ENCODE measurements around the gene USP37.
A peak's percentile ranks its signal among the peaks of the same experiment; 100 is the strongest.

USP37 gene

DNA sequence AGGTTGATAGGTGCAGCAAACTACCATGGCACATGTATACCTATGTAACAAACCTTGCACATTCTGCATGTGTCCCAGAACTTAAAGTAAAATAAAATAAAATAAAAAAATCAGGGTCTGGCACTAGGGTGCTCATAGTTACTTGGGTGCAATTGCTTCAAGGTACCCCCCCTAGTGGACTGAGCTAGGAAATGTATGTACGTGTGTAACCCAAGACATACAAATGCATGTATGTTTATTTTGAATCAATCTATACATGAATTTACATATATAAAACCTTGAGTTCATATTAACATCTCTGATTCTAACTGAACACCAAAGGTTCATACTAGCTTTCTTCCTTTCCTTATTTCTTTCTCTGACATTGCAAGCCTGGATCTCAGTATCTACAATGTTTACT is 51.5 kb downstream of the USP37 start:
- Histone ChIP-seq H3K27me3 (ENCODE audit: control insufficient read depth, insufficient read depth, low read length) (no peaks in the 10 kb centered on the region), H3K27ac (ENCODE audit: low read length) (no peak overlapping the region), H3K4me1 (ENCODE audit: control insufficient read depth, insufficient read depth, low read length) (no peaks in the 10 kb centered on the region), H3K36me3 (ENCODE audit: control insufficient read depth, insufficient read depth, low read length) (no peaks in the 10 kb centered on the region), H3K9me3 (ENCODE audit: control insufficient read depth, insufficient read depth, low read length) (no peaks in the 10 kb centered on the region), H3K4me3 (ENCODE audit: low read length) (no peak overlapping the region)
- DNase-seq (ENCODE audit: low read depth, low spot score) = no peak
- WGBS (ENCODE audit: insufficient coverage, insufficient read length) = no CpG with 5 or more reads among the region's 1 CpG

DNA sequence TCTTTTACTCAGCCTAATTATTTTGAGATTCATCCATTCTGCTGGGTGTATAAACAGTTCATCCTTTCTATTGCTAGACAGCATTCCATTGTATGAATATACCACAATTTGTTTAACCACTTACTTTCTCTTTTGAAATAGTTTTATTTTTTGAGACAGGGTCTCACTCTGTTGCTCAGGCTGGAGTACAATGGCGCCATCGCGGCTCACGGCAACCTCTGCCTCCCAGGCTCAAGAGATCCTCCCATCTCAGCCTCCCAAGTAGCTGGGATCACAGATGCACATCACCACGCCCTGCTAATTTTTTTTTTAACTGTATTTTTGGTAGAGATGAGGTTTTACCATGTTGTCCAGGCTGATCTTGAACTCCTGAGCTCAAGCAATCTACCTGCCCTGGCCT is 54.5 kb downstream of the USP37 start:
- no peak for DNase-seq (ENCODE audit: low read depth, low spot score)
- Histone ChIP-seq H3K27me3 (ENCODE audit: control insufficient read depth, insufficient read depth, low read length) (no peaks in the 10 kb centered on the region), H3K4me1 (ENCODE audit: control insufficient read depth, insufficient read depth, low read length) (no peaks in the 10 kb centered on the region), H3K36me3 (ENCODE audit: control insufficient read depth, insufficient read depth, low read length) (no peaks in the 10 kb centered on the region), H3K4me3 (ENCODE audit: low read length) (no peak overlapping the region), H3K27ac (ENCODE audit: low read length) (no peak overlapping the region), H3K9me3 (ENCODE audit: control insufficient read depth, insufficient read depth, low read length) (no peaks in the 10 kb centered on the region)
- no CpG with 5 or more reads among the region's 5 CpGs for WGBS (ENCODE audit: insufficient coverage, insufficient read length)

DNA sequence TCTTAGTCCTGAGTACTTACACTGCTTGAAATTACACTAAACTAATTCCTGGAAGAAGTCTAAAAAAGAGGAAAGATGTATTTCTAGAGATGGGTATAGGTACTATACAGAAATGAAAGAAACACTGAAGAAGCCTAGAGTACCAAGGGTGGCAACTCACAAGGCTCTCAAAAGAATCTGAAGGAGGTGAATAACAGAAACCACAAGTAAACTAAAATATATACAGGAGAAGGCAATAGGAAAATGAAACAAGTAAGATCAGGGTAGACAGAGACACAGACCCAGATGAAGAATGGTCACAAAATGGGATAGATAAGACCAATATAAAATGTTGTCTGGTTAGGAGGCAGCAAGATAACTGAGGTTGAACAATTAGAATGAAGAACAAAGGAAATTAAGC is 59.9 kb downstream of the USP37 start:
- Histone ChIP-seq H3K36me3 (ENCODE audit: control insufficient read depth, insufficient read depth, low read length) (no peaks in the 10 kb centered on the region), H3K27ac (ENCODE audit: low read length) (no peak overlapping the region), H3K9me3 (ENCODE audit: control insufficient read depth, insufficient read depth, low read length) (no peaks in the 10 kb centered on the region), H3K4me1 (ENCODE audit: control insufficient read depth, insufficient read depth, low read length) (no peaks in the 10 kb centered on the region), H3K4me3 (ENCODE audit: low read length) (no peak overlapping the region), H3K27me3 (ENCODE audit: control insufficient read depth, insufficient read depth, low read length) (no peaks in the 10 kb centered on the region)
- no peak for DNase-seq (ENCODE audit: low read depth, low spot score)

DNA sequence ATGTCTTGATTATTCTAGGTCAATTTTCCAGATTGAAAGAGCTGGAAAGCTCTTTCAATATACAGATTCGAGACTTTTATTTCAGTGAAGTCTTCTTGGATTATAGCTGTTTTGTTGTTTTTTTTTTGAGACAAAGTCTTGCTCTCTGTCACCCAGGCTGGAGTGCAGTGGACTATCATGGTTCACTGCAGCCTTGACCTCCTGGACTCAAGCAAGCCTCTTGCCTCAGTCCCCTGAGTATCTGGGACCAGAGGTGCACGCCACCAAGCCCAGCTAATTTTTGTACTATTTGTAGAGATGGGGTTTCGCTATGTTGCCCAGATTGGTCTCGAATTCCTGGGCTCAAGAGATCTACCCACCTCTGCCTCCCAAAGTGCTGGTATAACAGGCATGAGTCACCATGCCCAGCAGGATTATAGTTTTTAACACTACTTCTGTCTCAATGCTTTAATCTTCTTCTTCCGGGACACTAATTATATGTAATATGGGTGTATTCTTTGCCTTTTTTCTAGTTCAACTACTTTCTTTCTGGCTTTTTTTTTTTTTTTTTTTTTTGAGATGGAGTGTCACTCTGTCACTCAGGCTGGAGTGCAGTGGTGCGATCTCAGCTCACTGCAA is 62.3 kb downstream of the USP37 start:
- H3K4me3 ChIP-seq (ENCODE audit: low read length) = no peak overlapping the region
- DNase-seq (ENCODE audit: low read depth, low spot score) = no peak
- no peaks in the 10 kb centered on the region for H3K27me3 ChIP-seq (ENCODE audit: control insufficient read depth, insufficient read depth, low read length)
- no peaks in the 10 kb centered on the region for H3K9me3 ChIP-seq (ENCODE audit: control insufficient read depth, insufficient read depth, low read length)
- no peaks in the 10 kb centered on the region for H3K36me3 ChIP-seq (ENCODE audit: control insufficient read depth, insufficient read depth, low read length)
- H3K4me1 ChIP-seq (ENCODE audit: control insufficient read depth, insufficient read depth, low read length) = peaks cover 1% of the 10 kb centered on the region; the same call in 1 of the 2 replicates
- WGBS (ENCODE audit: insufficient coverage, insufficient read length) = no CpG with 5 or more reads among the region's 6 CpGs
- H3K27ac ChIP-seq (ENCODE audit: low read length) = no peak overlapping the region

DNA sequence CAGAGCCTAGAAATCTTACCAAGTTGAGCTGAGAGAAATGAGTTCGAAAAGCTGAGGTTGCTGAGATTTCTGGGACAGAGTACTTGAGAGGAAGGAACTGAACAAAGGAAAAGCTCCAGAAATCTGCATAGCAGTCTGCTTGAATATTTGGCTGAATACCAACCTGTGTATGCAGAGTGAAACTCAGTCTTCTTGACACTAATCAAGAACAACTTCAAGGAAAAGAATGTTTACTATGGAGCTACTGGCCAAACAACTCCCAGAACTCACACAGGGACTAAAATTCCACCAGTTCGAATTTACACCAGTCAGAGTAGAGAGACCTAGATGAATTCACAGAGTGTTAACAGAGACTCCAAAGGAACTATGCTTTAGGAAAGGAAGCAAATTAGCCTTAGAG is 66.5 kb downstream of the USP37 start:
- H3K27ac ChIP-seq (ENCODE audit: low read length) = no peak overlapping the region

DNA sequence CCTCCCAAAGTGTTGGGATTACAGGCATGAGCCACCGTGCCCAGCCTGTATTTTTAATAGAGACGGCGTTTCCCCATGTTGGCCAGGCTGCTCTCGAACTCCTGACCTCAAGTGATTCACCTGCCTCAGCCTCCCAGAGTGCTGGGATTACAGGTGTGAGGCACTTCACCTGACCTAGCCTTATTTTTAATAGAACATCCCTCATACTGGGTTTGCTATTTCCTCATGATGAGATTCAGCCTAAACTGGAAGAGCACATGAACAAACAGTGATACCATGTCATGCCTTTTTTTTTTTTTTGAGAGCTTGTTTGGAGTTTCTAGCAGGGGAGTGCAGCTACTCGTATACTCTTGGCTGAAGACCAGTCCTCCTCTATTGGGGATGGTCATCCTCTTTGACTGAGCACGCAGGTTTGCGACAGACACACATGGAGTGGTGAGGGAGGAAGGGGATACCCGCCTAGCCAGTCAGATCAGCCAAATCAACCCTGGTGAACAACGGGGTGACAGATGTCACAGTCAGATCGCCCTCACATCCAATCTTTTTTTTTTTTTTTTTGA is 67.6 kb downstream of the USP37 start:
- WGBS (ENCODE audit: insufficient coverage, insufficient read length) = no CpG with 5 or more reads among the region's 10 CpGs
- H3K4me3 ChIP-seq (ENCODE audit: low read length) = no peak overlapping the region
- H3K36me3 ChIP-seq (ENCODE audit: control insufficient read depth, insufficient read depth, low read length) = 0 out of 2 replicates have a peak, but pooled peaks cover 4% of the 10 kb centered on the region
- no peaks in the 10 kb centered on the region for H3K9me3 ChIP-seq (ENCODE audit: control insufficient read depth, insufficient read depth, low read length)
- H3K4me1 ChIP-seq (ENCODE audit: control insufficient read depth, insufficient read depth, low read length) = peaks cover 1% of the 10 kb centered on the region; the same call in 1 of the 2 replicates
- no peaks in the 10 kb centered on the region for H3K27me3 ChIP-seq (ENCODE audit: control insufficient read depth, insufficient read depth, low read length)
- DNase-seq (ENCODE audit: low read depth, low spot score) = no peak
- no peak overlapping the region for H3K27ac ChIP-seq (ENCODE audit: low read length)

More for the DNA sequence above, 66.5 kb downstream of the USP37 start:
- peak; percentile 20 for DNase-seq (ENCODE audit: low read depth, low spot score)
- Histone ChIP-seq H3K9me3 (ENCODE audit: control insufficient read depth, insufficient read depth, low read length) (no peaks in the 10 kb centered on the region), H3K4me3 (ENCODE audit: low read length) (no peak overlapping the region), H3K36me3 (ENCODE audit: control insufficient read depth, insufficient read depth, low read length) (0 out of 2 replicates have a peak, but pooled peaks cover 4% of the 10 kb centered on the region), H3K27me3 (ENCODE audit: control insufficient read depth, insufficient read depth, low read length) (no peaks in the 10 kb centered on the region), H3K4me1 (ENCODE audit: control insufficient read depth, insufficient read depth, low read length) (peaks cover 1% of the 10 kb centered on the region; the same call in 1 of the 2 replicates)
- no CpG with 5 or more reads among the region's 2 CpGs for WGBS (ENCODE audit: insufficient coverage, insufficient read length)

DNA sequence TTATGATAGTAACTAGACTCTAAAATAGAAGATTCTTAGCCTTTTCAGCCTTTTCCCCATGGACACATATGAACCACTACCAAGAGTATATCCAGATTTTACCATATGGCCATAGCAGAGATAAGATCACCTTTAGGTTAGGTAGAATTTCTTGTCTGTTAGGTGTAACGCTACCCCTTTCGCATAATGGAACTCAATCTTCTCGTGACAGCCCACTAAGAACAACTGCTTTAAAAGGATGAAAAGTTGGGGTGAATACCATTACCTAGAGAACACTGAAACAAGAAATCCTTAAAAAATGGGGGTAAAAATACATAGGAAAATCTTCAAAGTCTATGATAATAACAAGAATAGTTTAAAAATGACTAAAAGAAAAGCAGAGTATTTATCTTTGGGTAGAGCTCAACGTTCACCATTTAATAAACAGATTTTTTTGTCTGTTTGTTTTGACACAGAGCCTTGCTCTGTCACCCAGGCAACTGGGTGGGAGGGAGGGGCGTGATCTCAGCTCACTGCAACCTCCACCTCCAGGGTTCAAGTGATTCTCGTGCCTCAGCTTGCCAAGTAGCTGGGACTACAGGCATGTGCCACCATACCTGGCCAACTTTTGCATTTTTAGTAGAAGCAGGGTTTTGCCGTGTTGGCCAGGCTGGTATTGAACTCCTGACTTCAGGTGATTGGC is 82.0 kb downstream of the USP37 start:
- WGBS (ENCODE audit: insufficient coverage, insufficient read length) = no CpG with 5 or more reads among the region's 7 CpGs
- H3K27me3 ChIP-seq (ENCODE audit: control insufficient read depth, insufficient read depth, low read length) = no peaks in the 10 kb centered on the region
- no peaks in the 10 kb centered on the region for H3K9me3 ChIP-seq (ENCODE audit: control insufficient read depth, insufficient read depth, low read length)
- no peaks in the 10 kb centered on the region for H3K4me1 ChIP-seq (ENCODE audit: control insufficient read depth, insufficient read depth, low read length)
- H3K27ac ChIP-seq (ENCODE audit: low read length) = no peak overlapping the region
- DNase-seq (ENCODE audit: low read depth, low spot score) = no peak
- H3K36me3 ChIP-seq (ENCODE audit: control insufficient read depth, insufficient read depth, low read length) = peaks cover 3% of the 10 kb centered on the region; the same call in 1 of the 2 replicates
- no peak overlapping the region for H3K4me3 ChIP-seq (ENCODE audit: low read length)

DNA sequence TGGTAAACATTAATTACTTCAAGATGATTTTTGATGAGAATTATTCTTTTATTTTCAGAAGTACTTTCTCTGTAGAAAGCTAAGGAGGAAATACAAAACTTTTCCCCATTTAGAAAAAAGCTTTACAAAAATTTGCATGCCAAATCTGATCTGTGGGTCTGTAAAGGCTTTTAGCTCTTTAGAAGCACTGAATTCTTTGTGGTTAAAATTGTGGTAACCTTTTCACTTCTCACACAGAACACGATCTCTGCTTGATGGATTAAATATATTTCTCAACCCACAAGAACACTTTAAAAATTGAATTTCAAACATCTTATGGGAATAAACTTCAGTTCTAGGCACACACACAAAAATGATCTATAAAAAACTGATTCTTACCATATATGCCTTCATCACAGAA is 85.5 kb downstream of the USP37 start:
- no peak overlapping the region for H3K4me3 ChIP-seq (ENCODE audit: low read length)
- no peaks in the 10 kb centered on the region for H3K27me3 ChIP-seq (ENCODE audit: control insufficient read depth, insufficient read depth, low read length)
- H3K4me1 ChIP-seq (ENCODE audit: control insufficient read depth, insufficient read depth, low read length) = no peaks in the 10 kb centered on the region
- H3K27ac ChIP-seq (ENCODE audit: low read length) = no peak overlapping the region
- no CpG with 5 or more reads among the region's 1 CpG for WGBS (ENCODE audit: insufficient coverage, insufficient read length)
- peaks cover 3% of the 10 kb centered on the region; the same call in 1 of the 2 replicates for H3K36me3 ChIP-seq (ENCODE audit: control insufficient read depth, insufficient read depth, low read length)
- DNase-seq (ENCODE audit: low read depth, low spot score) = no peak
- H3K9me3 ChIP-seq (ENCODE audit: control insufficient read depth, insufficient read depth, low read length) = no peaks in the 10 kb centered on the region

DNA sequence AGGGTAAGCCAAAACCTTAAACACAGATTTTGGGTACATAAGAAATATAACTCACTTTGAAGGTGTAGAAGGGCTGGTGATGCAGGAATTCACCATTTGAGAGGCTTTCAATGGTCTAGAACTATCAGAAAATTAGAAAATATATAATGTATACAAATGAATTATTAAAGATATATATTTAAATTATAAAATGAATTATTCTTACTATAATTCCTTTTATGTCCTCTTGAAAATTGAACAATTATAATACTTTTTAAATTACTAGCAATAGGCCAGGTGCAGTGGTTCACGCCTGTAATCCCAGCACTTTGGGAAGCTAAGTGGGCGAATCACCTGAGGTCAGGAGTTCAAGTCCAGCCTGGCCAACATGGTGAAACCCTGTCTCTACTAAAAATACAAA is 88.6 kb downstream of the USP37 start:
- Histone ChIP-seq H3K9me3 (ENCODE audit: control insufficient read depth, insufficient read depth, low read length) (no peaks in the 10 kb centered on the region), H3K27ac (ENCODE audit: low read length) (no peak overlapping the region)

DNA sequence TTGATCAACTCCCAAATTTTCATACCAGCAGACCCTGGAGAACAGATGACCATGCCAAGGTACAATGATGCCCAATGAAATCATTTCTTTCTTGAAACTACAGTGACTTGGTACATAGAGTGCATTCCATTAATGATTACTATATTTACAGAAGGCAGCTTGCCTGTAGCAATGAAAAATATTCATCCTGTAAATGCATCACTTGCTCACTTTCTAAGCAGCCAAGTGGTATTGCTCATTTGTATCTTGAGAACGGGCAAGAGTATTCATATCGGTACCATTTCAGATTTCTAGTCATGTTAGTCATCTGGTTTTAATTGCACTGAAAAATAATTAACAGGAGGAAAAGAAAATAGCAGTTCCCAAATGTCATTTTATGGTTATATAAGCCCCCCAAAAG is 89.6 kb downstream of the USP37 start:
- Histone ChIP-seq H3K36me3 (ENCODE audit: control insufficient read depth, insufficient read depth, low read length) (peaks cover 3% of the 10 kb centered on the region; the same call in 1 of the 2 replicates), H3K4me1 (ENCODE audit: control insufficient read depth, insufficient read depth, low read length) (no peaks in the 10 kb centered on the region), H3K4me3 (ENCODE audit: low read length) (no peak overlapping the region), H3K9me3 (ENCODE audit: control insufficient read depth, insufficient read depth, low read length) (no peaks in the 10 kb centered on the region), H3K27me3 (ENCODE audit: control insufficient read depth, insufficient read depth, low read length) (no peaks in the 10 kb centered on the region), H3K27ac (ENCODE audit: low read length) (no peak overlapping the region)
- WGBS (ENCODE audit: insufficient coverage, insufficient read length) = no CpG with 5 or more reads among the region's 2 CpGs
- DNase-seq (ENCODE audit: low read depth, low spot score) = no peak

More for the DNA sequence above, 88.6 kb downstream of the USP37 start:
- Histone ChIP-seq H3K36me3 (ENCODE audit: control insufficient read depth, insufficient read depth, low read length) (peaks cover 3% of the 10 kb centered on the region; the same call in 1 of the 2 replicates), H3K4me1 (ENCODE audit: control insufficient read depth, insufficient read depth, low read length) (no peaks in the 10 kb centered on the region), H3K4me3 (ENCODE audit: low read length) (no peak overlapping the region), H3K27me3 (ENCODE audit: control insufficient read depth, insufficient read depth, low read length) (no peaks in the 10 kb centered on the region)
- DNase-seq (ENCODE audit: low read depth, low spot score) = no peak
- no CpG with 5 or more reads among the region's 2 CpGs for WGBS (ENCODE audit: insufficient coverage, insufficient read length)
